ENCODE results near the gene MAT2B. TPM values are rescaled to one million over a fixed set of nuclear protein-coding genes. Genes with fewer than 3 reads are reported as not detected.

MAT2B gene
- total RNA-seq, 3 donors from 2014 or later = 69.4 to 72.5 (median 70.5) TPM

DNA sequence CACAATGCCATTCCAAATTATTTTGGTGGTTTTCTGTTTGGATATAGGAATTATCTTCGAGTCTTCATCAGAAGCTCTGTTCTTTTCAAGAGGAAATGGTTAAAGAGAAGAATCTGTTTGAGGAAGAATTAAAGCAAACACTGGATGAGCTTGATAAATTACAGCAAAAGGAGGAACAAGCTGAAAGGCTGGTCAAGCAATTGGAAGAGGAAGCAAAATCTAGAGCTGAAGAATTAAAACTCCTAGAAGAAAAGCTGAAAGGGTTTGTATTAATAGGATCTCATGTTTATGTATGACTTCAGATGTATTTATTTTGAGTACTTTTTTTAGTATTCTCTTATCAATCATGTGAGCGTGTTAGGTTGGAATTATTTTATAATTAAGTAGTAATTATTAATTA lies 30.0 kb upstream of the MAT2B start:
- intact Hi-C loops (cut with DNase I, micrococcal nuclease) = no loop called here
- Histone ChIP-seq H3K4me3 (no peak overlapping the region), H3K36me3 (ENCODE audit: low read depth) (no peaks in the 10 kb centered on the region), H3K4me1 (ENCODE audit: low read depth) (no peaks in the 10 kb centered on the region), H3K9me3 (no peaks in the 10 kb centered on the region)
- TF ChIP-seq, protein P1, sequence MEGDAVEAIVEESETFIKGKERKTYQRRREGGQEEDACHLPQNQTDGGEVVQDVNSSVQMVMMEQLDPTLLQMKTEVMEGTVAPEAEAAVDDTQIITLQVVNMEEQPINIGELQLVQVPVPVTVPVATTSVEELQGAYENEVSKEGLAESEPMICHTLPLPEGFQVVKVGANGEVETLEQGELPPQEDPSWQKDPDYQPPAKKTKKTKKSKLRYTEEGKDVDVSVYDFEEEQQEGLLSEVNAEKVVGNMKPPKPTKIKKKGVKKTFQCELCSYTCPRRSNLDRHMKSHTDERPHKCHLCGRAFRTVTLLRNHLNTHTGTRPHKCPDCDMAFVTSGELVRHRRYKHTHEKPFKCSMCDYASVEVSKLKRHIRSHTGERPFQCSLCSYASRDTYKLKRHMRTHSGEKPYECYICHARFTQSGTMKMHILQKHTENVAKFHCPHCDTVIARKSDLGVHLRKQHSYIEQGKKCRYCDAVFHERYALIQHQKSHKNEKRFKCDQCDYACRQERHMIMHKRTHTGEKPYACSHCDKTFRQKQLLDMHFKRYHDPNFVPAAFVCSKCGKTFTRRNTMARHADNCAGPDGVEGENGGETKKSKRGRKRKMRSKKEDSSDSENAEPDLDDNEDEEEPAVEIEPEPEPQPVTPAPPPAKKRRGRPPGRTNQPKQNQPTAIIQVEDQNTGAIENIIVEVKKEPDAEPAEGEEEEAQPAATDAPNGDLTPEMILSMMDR (IDR thresholded peaks at IDR 0.05) = no peak
- ATAC-seq (no peak), DNase-seq (no peak)

DNA sequence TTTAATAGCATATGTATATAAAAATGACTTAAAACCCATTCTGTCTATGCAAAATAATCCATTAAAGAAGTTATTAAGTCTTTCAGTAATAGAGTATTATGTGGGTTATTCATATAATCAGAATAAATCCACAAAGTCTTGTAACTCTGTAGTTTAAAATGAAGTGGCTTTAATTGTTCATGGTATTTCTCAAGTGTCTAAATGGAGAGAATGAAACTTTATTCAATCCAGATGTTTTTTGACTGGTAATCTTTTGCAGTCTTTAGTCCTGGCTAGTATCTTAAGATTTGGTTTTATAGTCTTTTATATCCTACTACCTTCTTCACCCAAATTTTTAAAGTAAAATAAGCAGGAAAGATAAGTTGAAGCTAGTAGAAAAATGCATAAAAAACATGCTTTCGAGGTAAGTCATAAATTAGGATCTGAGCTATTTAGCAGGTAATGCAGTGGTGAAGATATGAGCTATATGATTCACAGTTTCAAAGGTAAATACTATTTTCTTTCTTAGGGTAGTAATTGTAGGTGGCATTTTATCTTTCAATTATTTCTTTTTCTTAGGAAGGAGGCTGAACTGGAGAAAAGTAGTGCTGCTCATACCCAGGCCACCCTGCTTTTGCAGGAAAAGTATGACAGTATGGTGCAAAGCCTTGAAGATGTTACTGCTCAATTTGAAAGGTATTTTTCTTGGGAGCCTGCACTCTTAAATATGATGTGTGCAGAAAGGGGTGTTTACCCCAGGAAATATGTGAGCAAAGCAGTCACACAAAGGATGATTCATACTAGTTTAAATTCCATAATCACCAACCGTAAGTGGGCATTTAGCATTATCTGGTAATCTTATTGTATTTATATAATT lies 27.1 kb upstream of the MAT2B start:
- no peak overlapping the region for H3K4me3 ChIP-seq
- H3K36me3 ChIP-seq (ENCODE audit: low read depth) = no peaks in the 10 kb centered on the region
- DNase-seq = no peak
- intact Hi-C loops (cut with DNase I, micrococcal nuclease) = no loop called here
- no peaks in the 10 kb centered on the region for H3K4me1 ChIP-seq (ENCODE audit: low read depth)
- TF ChIP-seq, protein P1 (IDR thresholded peaks at IDR 0.05) = no peak
- no peak for ATAC-seq
- H3K9me3 ChIP-seq = no peaks in the 10 kb centered on the region

DNA sequence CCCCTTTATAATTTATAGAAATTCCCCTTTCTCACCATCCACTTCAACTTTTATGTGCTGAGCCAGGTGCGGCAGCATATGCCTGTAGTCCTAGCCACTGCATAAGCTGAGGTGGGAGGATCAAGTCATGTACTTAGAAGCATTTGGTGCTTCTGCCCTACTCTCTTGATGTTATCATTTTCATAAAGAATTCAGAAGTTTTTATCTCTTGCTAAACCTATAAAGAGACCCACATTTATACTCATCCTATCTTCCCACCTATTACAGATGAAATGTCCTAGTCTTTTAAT lies 26.5 kb upstream of the MAT2B start:
- no peaks in the 10 kb centered on the region for H3K4me1 ChIP-seq (ENCODE audit: low read depth)
- H3K36me3 ChIP-seq (ENCODE audit: low read depth) = no peaks in the 10 kb centered on the region
- H3K9me3 ChIP-seq = no peaks in the 10 kb centered on the region
- intact Hi-C loops (cut with DNase I, micrococcal nuclease) = no loop called here
- H3K4me3 ChIP-seq = no peak overlapping the region
- ATAC-seq (no peak), DNase-seq (no peak)
- TF ChIP-seq, protein P1 (IDR thresholded peaks at IDR 0.05) = no peak

DNA sequence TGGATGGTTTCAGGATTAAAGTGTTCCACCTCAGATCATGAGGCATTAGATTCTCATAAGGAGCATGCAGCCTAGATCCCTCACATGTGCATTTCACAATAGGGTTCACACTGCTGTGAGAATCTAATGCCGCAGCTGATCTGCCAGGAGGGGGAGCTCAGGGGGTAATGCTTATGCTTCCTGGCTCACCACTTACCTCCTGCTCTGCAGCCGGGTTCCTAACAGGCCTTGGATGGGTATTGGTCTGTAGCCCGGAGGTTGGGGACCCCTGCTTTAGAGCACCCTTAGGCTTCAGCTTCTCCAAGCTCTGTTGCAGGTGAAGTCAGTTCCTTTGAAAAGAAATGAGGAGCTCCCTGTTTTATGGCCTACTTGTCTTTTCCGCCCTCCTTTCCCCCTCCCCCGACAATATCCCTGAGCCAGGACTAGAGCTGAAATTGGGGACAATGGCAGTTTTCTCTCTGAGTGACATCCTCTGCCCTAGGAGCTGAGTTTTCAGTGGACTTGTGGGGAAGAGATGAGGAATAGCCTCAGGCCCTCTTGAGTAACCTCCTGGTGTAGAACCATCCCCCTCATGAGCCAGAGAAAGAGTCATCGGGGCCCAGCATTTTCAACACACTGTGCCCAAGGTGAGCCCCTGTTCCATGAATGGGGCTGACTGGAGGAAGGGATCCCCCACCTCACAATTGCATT lies 16.2 kb upstream of the MAT2B start:
- ATAC-seq = peak; percentile 29
- H3K36me3 ChIP-seq (ENCODE audit: low read depth) = no peaks in the 10 kb centered on the region

DNA sequence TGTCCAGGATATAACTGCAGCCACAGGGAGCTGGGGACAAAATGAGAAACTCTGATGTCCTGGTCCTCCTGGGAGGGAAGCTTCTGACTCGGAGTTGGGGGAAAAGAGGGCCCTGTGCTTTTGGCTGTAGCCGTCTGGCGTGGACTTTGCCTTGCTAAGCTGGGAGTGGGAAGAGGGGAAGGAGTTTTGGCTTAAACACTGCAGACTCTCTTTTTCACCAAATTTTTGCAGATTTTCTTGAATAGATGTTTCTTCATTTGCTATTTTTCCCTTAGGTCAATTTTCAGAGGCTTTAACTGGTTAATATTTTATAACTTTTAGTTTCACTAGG lies 15.7 kb upstream of the MAT2B start:
- no peaks in the 10 kb centered on the region for H3K36me3 ChIP-seq (ENCODE audit: low read depth)
- intact Hi-C loops (cut with DNase I, micrococcal nuclease) = no loop called here
- no peak overlapping the region for H3K4me3 ChIP-seq
- no peak for ATAC-seq
- TF ChIP-seq, protein P1 (IDR thresholded peaks at IDR 0.05) = no peak
- H3K9me3 ChIP-seq = no peaks in the 10 kb centered on the region
- no peak for DNase-seq
- H3K4me1 ChIP-seq (ENCODE audit: low read depth) = no peaks in the 10 kb centered on the region

More for the DNA sequence above, 16.2 kb upstream of the MAT2B start:
- intact Hi-C loops (cut with DNase I, micrococcal nuclease) = no loop called here
- peak in 1 of 3 donors; percentile 32 for DNase-seq
- no peaks in the 10 kb centered on the region for H3K4me1 ChIP-seq (ENCODE audit: low read depth)
- H3K4me3 ChIP-seq = no peak overlapping the region
- TF ChIP-seq, protein P1 (IDR thresholded peaks at IDR 0.05) = no peak
- no peaks in the 10 kb centered on the region for H3K9me3 ChIP-seq

Data from mucosa of descending colon (tissue), 3 donors.